Urinary bladder (tissue), 4 donors: ENCODE results near the gene PPARA. TPM values are rescaled to one million over a fixed set of nuclear protein-coding genes. Genes with fewer than 3 reads are reported as not detected.

Experiments used
- DNase-seq: peaks from one replicate; pipeline ENCODE4 v3.0.0-alpha.2; 2015; ENCODE audit errors: extremely low spot score
- H3K27ac ChIP-seq: one replicate; pipeline ENCODE4 v1.5.1; 2013; ENCODE audit warnings: low read depth, mild to moderate bottlenecking, moderate library complexity
- H3K36me3 ChIP-seq: one replicate; pipeline ENCODE4 v1.6.1; 2013; ENCODE audit warnings: mild to moderate bottlenecking, moderate library complexity; ENCODE audit not compliant: insufficient read depth
- H3K4me1 ChIP-seq: one replicate; pipeline ENCODE4 v1.6.1; 2013; ENCODE audit warnings: mild to moderate bottlenecking, moderate library complexity; ENCODE audit not compliant: insufficient read depth
- H3K4me3 ChIP-seq: one replicate; pipeline ENCODE4 v1.5.1; 2013; ENCODE audit warnings: low read depth, low read length
- WGBS: extraction: QIAGEN DNeasy Blood & Tissue Kit; methylation state at CpG from one replicate; pipeline ENCODE4 v1.1.7; 2013; 5-methylcytosine and 5-hydroxymethylcytosine counted together
- polyA plus RNA-seq: library from polyadenylated mRNA; stranded (reverse); fragments of 200-250 nt; gene quantifications from one replicate; pipeline ENCODE4 v1.2.3, GENCODE V29; 2013
- total RNA-seq: library from RNA; depleted of rRNA; stranded (reverse); fragments of >200 nt; gene quantifications from one replicate; pipeline ENCODE4 v1.2.3, GENCODE V29; 2014
- donor health status: healthy with polysubstance abuse.
- donor health status: healthy.

Gene PPARA
- total and polyA plus RNA-seq, 2 donors, result 12.5 to 22.8 TPM

DNA sequence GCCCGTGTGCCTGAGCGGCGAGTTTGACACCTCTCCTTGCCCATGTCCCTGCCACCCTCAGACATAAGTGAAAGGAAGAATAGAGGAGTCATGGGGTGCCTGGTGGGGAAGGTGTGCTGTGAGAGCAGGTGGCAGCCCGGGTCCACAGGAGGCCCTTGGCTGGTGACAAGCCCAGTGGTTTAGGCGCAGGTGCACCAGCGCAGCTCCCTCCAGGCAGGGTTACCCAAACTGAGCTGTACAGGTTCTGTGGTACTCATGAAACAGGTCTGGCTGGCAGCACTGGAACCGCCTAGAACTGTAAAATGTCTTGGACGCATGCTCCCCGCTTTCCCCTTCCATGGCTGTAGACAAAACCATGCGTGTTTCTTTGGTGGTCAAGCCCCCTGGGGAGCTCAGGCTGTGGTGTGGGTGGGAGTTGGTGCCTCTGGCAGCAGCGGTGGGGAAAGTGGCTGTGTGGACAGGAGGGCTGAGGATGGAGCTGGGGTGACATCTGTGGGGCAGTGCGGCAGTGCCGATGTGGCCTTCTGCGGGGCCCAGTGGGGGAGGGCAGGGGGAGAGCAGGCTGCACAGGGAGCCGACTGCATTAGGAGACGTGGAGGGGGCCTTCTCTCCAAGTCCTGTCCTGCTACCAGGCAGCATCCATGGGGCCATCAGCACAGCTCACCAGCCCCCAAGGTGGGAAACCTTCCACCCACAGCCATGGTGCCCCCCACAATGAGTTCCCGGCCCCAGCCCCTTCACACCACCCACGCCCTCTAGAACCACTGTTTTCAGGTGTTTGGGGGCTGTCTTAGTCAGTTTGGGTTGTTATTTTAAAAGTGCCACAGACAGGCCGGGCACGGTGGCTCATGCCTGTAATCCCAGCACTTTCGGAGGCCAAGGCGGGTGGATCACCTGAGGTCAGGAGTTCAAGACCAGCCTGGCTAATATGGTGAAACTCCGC lies 140.8 kb downstream of the PPARA start:
- Histone ChIP-seq H3K4me3 (no peak overlapping the region), H3K27ac (no peak overlapping the region), H3K36me3 (peaks cover 4% of the 10 kb centered on the region), H3K4me1 (no peaks in the 10 kb centered on the region)
- DNase-seq, result no peak
- 96% methylated on average over 23 of the region's 23 CpGs for WGBS

DNA sequence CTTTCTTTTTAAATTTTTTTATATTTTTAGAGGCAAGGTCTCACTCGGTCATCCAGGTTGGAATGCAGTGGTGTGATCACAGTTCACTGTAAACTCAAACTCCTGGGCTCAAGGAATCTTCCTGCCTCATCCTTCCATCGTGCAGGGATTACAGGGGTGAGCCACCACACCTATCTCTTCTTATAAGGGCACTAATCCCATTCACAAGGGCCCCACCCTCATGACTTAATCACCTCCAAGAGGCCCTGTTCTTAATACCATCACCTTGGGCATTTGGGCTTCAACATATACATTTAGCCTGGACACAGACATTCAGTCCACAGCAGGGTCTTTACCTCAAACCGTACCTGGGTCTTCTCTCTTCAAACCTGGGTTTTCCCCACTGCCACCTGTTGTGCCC lies 141.8 kb downstream of the PPARA start:
- WGBS, result 92% methylated on average over 3 of the region's 3 CpGs
- Histone ChIP-seq H3K36me3 (no peaks in the 10 kb centered on the region), H3K27ac (no peak overlapping the region), H3K4me3 (no peak overlapping the region), H3K4me1 (no peaks in the 10 kb centered on the region)
- no peak for DNase-seq

DNA sequence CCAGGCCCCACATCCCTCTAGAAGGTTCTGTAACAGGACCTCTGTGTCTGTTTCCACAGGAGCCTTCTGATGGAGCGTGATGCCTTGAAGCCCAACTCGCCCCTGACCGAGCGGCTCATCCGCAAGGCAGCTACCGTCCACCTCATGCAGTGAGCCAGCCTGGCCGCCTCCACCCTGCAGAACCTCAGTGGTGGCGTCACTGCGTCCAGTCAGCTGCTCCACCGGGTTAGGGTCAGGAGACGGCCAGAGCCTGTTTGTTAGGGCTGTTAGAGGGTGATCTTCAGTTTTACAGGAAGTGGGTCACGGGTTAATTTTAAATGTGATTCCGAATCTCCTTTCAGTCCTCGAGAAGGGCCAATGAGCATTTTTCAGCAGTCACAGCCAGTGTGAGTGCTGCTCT lies 142.4 kb downstream of the PPARA start:
- Histone ChIP-seq H3K4me1 (no peaks in the 10 kb centered on the region), H3K27ac (no peak overlapping the region), H3K4me3 (no peak overlapping the region), H3K36me3 (no peaks in the 10 kb centered on the region)
- WGBS, result 91% methylated on average over 14 of the region's 14 CpGs
- no peak for DNase-seq

Other genes with a start within 250 kb of the PPARA start
- 3.1 TPM for gene WNT7B, start 173.4 kb upstream of the PPARA start, total RNA-seq
- gene WNT7B, start 173.4 kb upstream of the PPARA start, polyA plus RNA-seq, result 4.1 TPM
- 9.0 TPM for gene CDPF1, start 99.8 kb downstream of the PPARA start, total RNA-seq
- 20.0 TPM for gene CDPF1, start 99.8 kb downstream of the PPARA start, polyA plus RNA-seq
- gene PKDREJ, start 112.8 kb downstream of the PPARA start, total RNA-seq, result 0.05 TPM
- gene PKDREJ, start 112.8 kb downstream of the PPARA start, polyA plus RNA-seq, result 0.14 TPM
- 24.7 TPM for gene TTC38, start 117.5 kb downstream of the PPARA start, total RNA-seq
- 32.6 TPM for gene TTC38, start 117.5 kb downstream of the PPARA start, polyA plus RNA-seq
- 6.6 TPM for gene GTSE1, start 146.3 kb downstream of the PPARA start, total RNA-seq
- gene GTSE1, start 146.3 kb downstream of the PPARA start, polyA plus RNA-seq, result 0.33 TPM
- 27.1 TPM for gene TRMU, start 185.2 kb downstream of the PPARA start, total RNA-seq
- 21.0 TPM for gene TRMU, start 185.2 kb downstream of the PPARA start, polyA plus RNA-seq